HL-60 (cell line): Measurements from ENCODE around the gene IL11.

ENCODE experiments used
- DNase-seq, 2 experiments: peaks; one replicate each; pipeline ENCODE4 v3.0.0-alpha.2; 2010 to 2020; ENCODE audit warnings: low read depth in 1 of 2, low spot score in 1 of 2
- H3K27ac ChIP-seq: fragments of 250-450 bp; sonication (Bioruptor Pico); replicated peaks from 2 replicates; pipeline ENCODE4 v1.5.1; 2020; ENCODE audit warnings: mild to moderate bottlenecking, moderate library complexity
- H3K27me3 ChIP-seq: fragments of 250-450 bp; sonication (Bioruptor Pico); 2 replicates; pipeline ENCODE4 v1.5.1; 2021; ENCODE audit warnings: mild to moderate bottlenecking, moderate library complexity; ENCODE audit not compliant: insufficient read depth, poor library complexity, severe bottlenecking
- H3K4me3 ChIP-seq: replicated peaks from 2 replicates; pipeline ENCODE4 v1.5.1; 2011; ENCODE audit warnings: mild to moderate bottlenecking, control low read depth, low read length; ENCODE audit not compliant: insufficient read depth
- CTCF ChIP-seq: IDR thresholded peaks from one replicate; pipeline ENCODE4 v1.5.1; 2011; ENCODE audit warnings: low read length, control low read depth, inconsistent platforms; ENCODE audit not compliant: insufficient read depth
- GABPA ChIP-seq: IDR thresholded peaks from 2 replicates; pipeline ENCODE4 v1.6.1; 2012; ENCODE audit warnings: low read depth
- POLR2AphosphoS5 ChIP-seq: IDR thresholded peaks from 2 replicates; pipeline ENCODE4 v1.6.1; 2012; ENCODE audit warnings: low read depth
- REST ChIP-seq: IDR thresholded peaks from 2 replicates; pipeline ENCODE4 v1.6.1; 2012; ENCODE audit warnings: low read depth; ENCODE audit not compliant: insufficient replicate concordance
- SPI1 ChIP-seq: IDR thresholded peaks from 2 replicates; pipeline ENCODE4 v1.6.1; 2012; ENCODE audit warnings: low read depth, mild to moderate bottlenecking, borderline replicate concordance

IL11 gene

GRCh38 chr19:55350620-55351315, 19.5 kb downstream of the IL11 start:
- TF ChIP-seq POLR2AphosphoS5 = no peak
- no peak for TF ChIP-seq GABPA
- no peak for TF ChIP-seq SPI1
- TF ChIP-seq REST = no peak
- no peak for TF ChIP-seq CTCF
- H3K4me3 ChIP-seq = no peak overlapping the region

GRCh38 chr19:55348317-55349034, 21.8 kb downstream of the IL11 start:
- no peak for TF ChIP-seq SPI1
- TF ChIP-seq GABPA = no peak
- TF ChIP-seq REST = no peak
- TF ChIP-seq POLR2AphosphoS5 = no peak
- TF ChIP-seq CTCF = no peak
- Histone ChIP-seq H3K27ac (no peak overlapping the region), H3K27me3 (peaks cover 13% of the 10 kb centered on the region), H3K4me3 (no peak overlapping the region)
- DNase-seq = no peak

More at GRCh38 chr19:55350620-55351315, 19.5 kb downstream of the IL11 start:
- Histone ChIP-seq H3K27ac (no peak overlapping the region), H3K27me3 (peaks cover 23% of the 10 kb centered on the region)
- no peak for DNase-seq

- H3K27ac ChIP-seq = no peak overlapping the region
- no peak for TF ChIP-seq CTCF
- no peak for TF ChIP-seq SPI1
- TF ChIP-seq REST = no peak
- no peak for TF ChIP-seq GABPA
- TF ChIP-seq POLR2AphosphoS5 = no peak
- no peak for DNase-seq
- H3K4me3 ChIP-seq = no peak overlapping the region
- peaks cover 4% of the 10 kb centered on the region for H3K27me3 ChIP-seq
Observed at GRCh38 chr19:55347442-55348009, 22.7 kb downstream of the IL11 start.
